Measurements from ENCODE around the gene HIPK1. TPM values are rescaled to one million over a fixed set of nuclear protein-coding genes. Genes with fewer than 3 reads are reported as not detected.

The HIPK1 gene
- total RNA-seq, 1 experiment from 2014 or later, result 40.1 TPM

DNA sequence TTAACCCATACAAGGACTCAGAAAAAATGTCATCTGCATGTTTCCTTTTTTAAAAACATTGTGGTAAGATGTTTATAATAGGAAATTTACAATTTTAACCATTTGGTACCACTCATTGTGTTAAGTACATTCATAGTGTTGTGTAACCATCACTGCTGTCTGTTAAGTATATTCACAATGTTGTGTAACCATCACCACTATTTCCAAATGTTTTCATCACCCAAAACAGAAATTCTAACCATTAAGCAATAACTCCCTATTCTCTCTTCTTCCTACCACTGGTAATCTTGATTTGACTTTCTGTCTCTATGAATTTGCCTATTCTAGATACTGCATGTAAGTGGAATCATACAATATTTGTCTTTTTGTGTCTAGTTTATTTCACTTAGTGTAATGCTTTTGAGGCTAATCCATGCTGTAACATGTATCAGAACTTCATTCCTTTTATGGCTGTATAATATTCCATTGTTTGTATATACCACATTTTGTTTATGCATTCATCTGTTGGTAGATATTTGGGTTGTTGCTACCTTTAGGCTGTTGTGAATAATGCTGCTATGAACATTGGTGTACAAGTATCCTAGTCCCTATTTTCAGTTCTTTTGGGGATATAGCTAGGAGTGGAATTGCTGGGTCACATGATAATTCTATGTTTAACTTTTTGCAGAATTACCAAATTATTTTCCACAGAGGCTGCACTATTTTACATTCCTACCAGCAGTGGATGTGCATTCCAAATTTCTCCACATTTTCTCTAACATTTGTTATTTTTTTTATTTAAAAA, 14.1 kb downstream of the HIPK1 start:
- Histone ChIP-seq H3K4me3 (replicated peaks in 1 of 2; ENCODE audit: low read depth in 1 of 2, low read length in 2 of 2) (no peak overlapping the region), H3K9me2 (ENCODE audit: insufficient read depth) (no peaks in the 10 kb centered on the region), H3K9ac (ENCODE audit: low read length) (no peak overlapping the region), H4K20me1 (ENCODE audit: insufficient read depth) (no peaks in the 10 kb centered on the region), H3K4me1 (ENCODE audit: control insufficient read depth in 1 of 2, insufficient read depth in 2 of 2, low read length in 2 of 2) (no peaks in the 10 kb centered on the region), H3K27ac (ENCODE audit: low read depth, low read length) (no peak overlapping the region), H3K27me3 (ENCODE audit: insufficient read depth, low read length) (no peaks in the 10 kb centered on the region), H3K4me2 (ENCODE audit: low read length) (no peak overlapping the region), H3K36me3 (ENCODE audit: control insufficient read depth in 1 of 2, insufficient read depth in 2 of 2, low read length in 2 of 2) (peaks cover 10 to 11% of the 10 kb centered on the region in 2 experiments; a peak in 3 of 4 replicates), H3K9me3 (ENCODE audit: control insufficient read depth in 1 of 2, insufficient read depth in 1 of 2, low read depth in 1 of 2, low read length in 2 of 2) (no peaks in the 10 kb centered on the region), H3K79me2 (ENCODE audit: insufficient read depth, low read length) (peaks cover 55% of the 10 kb centered on the region), H2AFZ (ENCODE audit: low read depth, low read length, poor library complexity, severe bottlenecking) (no peak overlapping the region)
- ChIA-PET CTCF (interaction anchor here (1.2 kb wide), 1 partner anchor 11 kb away, joined by 3 read pairs; no protein-coding TSS in a partner anchor), RAD21 (ENCODE audit: low non-redundant PET in 1 of 2, low total read pairs in 2 of 2, uncharacterized antibody in 2 of 2, unreplicated experiment in 2 of 2) (no interaction called here), POLR2A (no interaction called here)
- intact Hi-C loops (cut with micrococcal nuclease), result no loop called here
- TF ChIP-seq ELF1 (IDR thresholded peaks at IDR 0.05; ENCODE audit: borderline replicate concordance, low read depth), result no peak
- TF ChIP-seq ATF3 (IDR thresholded peaks at IDR 0.05), result no peak
- TF ChIP-seq POLR2AphosphoS5 (IDR thresholded peaks at IDR 0.05; ENCODE audit: low read depth, low read length), result no peak
- TF ChIP-seq CEBPB (IDR thresholded peaks at IDR 0.05; ENCODE audit: low read depth), result no peak
- TF ChIP-seq EGR1 (IDR thresholded peaks at IDR 0.05; ENCODE audit: low read depth), result no peak
- TF ChIP-seq, protein P1, sequence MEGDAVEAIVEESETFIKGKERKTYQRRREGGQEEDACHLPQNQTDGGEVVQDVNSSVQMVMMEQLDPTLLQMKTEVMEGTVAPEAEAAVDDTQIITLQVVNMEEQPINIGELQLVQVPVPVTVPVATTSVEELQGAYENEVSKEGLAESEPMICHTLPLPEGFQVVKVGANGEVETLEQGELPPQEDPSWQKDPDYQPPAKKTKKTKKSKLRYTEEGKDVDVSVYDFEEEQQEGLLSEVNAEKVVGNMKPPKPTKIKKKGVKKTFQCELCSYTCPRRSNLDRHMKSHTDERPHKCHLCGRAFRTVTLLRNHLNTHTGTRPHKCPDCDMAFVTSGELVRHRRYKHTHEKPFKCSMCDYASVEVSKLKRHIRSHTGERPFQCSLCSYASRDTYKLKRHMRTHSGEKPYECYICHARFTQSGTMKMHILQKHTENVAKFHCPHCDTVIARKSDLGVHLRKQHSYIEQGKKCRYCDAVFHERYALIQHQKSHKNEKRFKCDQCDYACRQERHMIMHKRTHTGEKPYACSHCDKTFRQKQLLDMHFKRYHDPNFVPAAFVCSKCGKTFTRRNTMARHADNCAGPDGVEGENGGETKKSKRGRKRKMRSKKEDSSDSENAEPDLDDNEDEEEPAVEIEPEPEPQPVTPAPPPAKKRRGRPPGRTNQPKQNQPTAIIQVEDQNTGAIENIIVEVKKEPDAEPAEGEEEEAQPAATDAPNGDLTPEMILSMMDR (IDR thresholded peaks at IDR 0.05 in 2 of 3, conservative IDR thresholded peaks at IDR 0.05 in 1 of 3; ENCODE audit: borderline replicate concordance in 1 of 3, insufficient read depth in 1 of 3, low read depth in 2 of 3, low read length in 2 of 3), result no peak
- no peak for TF ChIP-seq CBX3 (IDR thresholded peaks at IDR 0.05; ENCODE audit: low read depth)
- no peak for TF ChIP-seq EZH2phosphoT487 (IDR thresholded peaks at IDR 0.05; ENCODE audit: borderline replicate concordance)
- no peak for TF ChIP-seq SP1 (IDR thresholded peaks at IDR 0.05; ENCODE audit: low read depth)
- TF ChIP-seq ZFX (IDR thresholded peaks at IDR 0.05), result no peak
- TF ChIP-seq, protein P2, sequence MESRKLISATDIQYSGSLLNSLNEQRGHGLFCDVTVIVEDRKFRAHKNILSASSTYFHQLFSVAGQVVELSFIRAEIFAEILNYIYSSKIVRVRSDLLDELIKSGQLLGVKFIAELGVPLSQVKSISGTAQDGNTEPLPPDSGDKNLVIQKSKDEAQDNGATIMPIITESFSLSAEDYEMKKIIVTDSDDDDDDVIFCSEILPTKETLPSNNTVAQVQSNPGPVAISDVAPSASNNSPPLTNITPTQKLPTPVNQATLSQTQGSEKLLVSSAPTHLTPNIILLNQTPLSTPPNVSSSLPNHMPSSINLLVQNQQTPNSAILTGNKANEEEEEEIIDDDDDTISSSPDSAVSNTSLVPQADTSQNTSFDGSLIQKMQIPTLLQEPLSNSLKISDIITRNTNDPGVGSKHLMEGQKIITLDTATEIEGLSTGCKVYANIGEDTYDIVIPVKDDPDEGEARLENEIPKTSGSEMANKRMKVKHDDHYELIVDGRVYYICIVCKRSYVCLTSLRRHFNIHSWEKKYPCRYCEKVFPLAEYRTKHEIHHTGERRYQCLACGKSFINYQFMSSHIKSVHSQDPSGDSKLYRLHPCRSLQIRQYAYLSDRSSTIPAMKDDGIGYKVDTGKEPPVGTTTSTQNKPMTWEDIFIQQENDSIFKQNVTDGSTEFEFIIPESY (IDR thresholded peaks at IDR 0.05; ENCODE audit: extremely low read depth, insufficient replicate concordance, low read length), result no peak
- DNase-seq (ENCODE audit: low read depth, low spot score) (no peak), ATAC-seq (no peak)
- no TSS peak for BruUV-seq (replicated peaks)
